PC-9 (cell line): ENCODE measurements around the gene LMOD3.

Experiments used
- CTCF ChIP-seq: fragments of 200-600 bp; sonication (generic); conservative IDR thresholded peaks from 2 replicates; pipeline ENCODE4 v1.6.1; 2017; ENCODE audit warnings: mixed run types, antibody characterized with exemption, mild to moderate bottlenecking, moderate library complexity
- EZH2 ChIP-seq: fragments of 200-600 bp; sonication (generic); IDR thresholded peaks from 2 replicates; pipeline ENCODE4 v1.8.0; 2017; ENCODE audit warnings: antibody characterized with exemption, low read depth

DNA sequence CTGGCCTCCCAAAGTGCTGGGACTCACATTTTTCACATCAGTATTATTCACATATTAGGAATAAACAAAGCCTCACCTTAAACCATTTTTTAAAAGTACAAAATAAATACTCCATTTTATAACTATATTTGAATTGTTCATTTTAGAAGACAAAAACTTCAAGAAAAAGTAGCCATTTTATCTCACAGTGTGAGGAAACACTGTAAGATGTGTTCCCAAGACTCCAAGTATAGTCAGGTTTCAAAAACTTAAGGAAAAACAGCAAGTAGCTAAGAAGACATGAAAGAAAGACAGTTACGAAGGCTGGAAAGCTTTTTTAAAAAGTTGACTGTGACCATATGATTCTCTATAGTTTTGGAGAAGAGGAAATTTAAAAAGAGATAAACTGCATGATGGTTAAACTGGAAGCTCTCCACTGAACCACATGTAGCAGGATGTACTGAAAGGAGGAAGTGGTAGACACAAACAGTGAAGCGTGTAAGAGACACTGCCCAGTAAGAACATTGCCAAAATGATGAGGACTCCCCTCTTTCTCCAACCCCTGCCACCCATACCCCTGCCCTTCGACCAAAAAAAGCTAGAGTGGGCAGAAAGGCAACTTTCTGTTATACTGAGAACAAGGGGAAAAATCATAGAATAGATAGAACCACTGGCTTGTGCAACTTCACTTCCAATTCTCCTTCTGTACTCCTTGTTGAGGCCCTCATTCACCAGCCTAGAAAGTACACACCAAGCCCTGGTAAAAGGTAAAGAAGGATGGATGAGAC is 64.0 kb downstream of the LMOD3 start:
- TF ChIP-seq CTCF = no peak
- no peak for TF ChIP-seq EZH2
